Panc1 (cell line): Measurements from ENCODE around the gene CDK13. TPM values are rescaled to one million over a fixed set of nuclear protein-coding genes. Genes with fewer than 3 reads are reported as not detected.

Experiments
- ATAC-seq: fragments of 200-7000 bp; cut with Tn5 transposase; 2 replicates; pipeline ENCODE4 v1.9.1; 2020; ENCODE audit warnings: mild to moderate bottlenecking, moderate library complexity
- BruUV-seq: library from RNA; stranded (reverse); fragments of 400-500 nt; replicated peaks from 2 replicates; lab custom pipeline; 2021; lab: Mats Ljungman, UMichigan
- CTCF ChIA-PET: fragments of 300-600 bp; sonication (Branson Sonifier 250); formaldehyde crosslinking; loops from one replicate; lab custom pipeline; 2022; ENCODE audit warnings: antibody characterized with exemption; lab: Charles Lee
- POLR2A ChIA-PET: fragments of 300-600 bp; sonication (Branson Sonifier 250); formaldehyde crosslinking; loops from one replicate; lab custom pipeline; 2022; ENCODE audit warnings: antibody characterized with exemption; lab: Charles Lee
- DNase-seq: peaks from one replicate; pipeline ENCODE4 v3.0.0-alpha.2; 2010; ENCODE audit warnings: low read depth, low spot score
- H3K27ac ChIP-seq: 2 replicates; pipeline ENCODE4 v1.5.1; 2011; ENCODE audit warnings: mild to moderate bottlenecking, low read length, inconsistent platforms
- H3K27me3 ChIP-seq: fragments of 200-500 bp; sonication (Bioruptor generic); 2 replicates; pipeline ENCODE4 v1.6.0; 2014; ENCODE audit warnings: low read length, inconsistent platforms; ENCODE audit not compliant: control insufficient read depth, insufficient read depth
- H3K36me3 ChIP-seq: fragments of 200-500 bp; sonication (Bioruptor generic); 2 replicates; pipeline ENCODE4 v1.5.1; 2014; ENCODE audit warnings: inconsistent platforms, mild to moderate bottlenecking, low read length, moderate library complexity; ENCODE audit not compliant: control insufficient read depth, insufficient read depth
- H3K4me1 ChIP-seq: 2 replicates; pipeline ENCODE4 v1.5.1; 2011; ENCODE audit warnings: inconsistent platforms, mild to moderate bottlenecking, low read length, moderate library complexity; ENCODE audit not compliant: control insufficient read depth, insufficient read depth
- H3K4me3 ChIP-seq, 2 experiments: 2 replicates each; pipeline ENCODE4 v1.5.1; 2011 to 2012; ENCODE audit warnings: low read depth in 2 of 2, low read length in 2 of 2, mild to moderate bottlenecking in 2 of 2, inconsistent platforms in 1 of 2, moderate library complexity in 1 of 2
- H3K9me3 ChIP-seq: fragments of 200-500 bp; sonication (Bioruptor generic); 2 replicates; pipeline ENCODE4 v1.5.1; 2014; ENCODE audit warnings: low read depth, mild to moderate bottlenecking, inconsistent platforms, low read length, moderate library complexity; ENCODE audit not compliant: control insufficient read depth, insufficient read depth
- CTCF ChIP-seq: fragments of 450-650 bp; IDR thresholded peaks from 2 replicates; pipeline ENCODE4 v1.5.1; 2017; ENCODE audit warnings: mild to moderate bottlenecking
- POLR2AphosphoS5 ChIP-seq: IDR thresholded peaks from 2 replicates; pipeline ENCODE4 v1.6.1; 2012; ENCODE audit warnings: mild to moderate bottlenecking, low read depth, low read length, moderate library complexity
- REST ChIP-seq, 2 experiments: IDR thresholded peaks; 2 replicates each; pipeline ENCODE4 v1.6.1; 2011 to 2012; ENCODE audit warnings: low read depth in 2 of 2, control low read depth in 1 of 2, low read length in 1 of 2, mild to moderate bottlenecking in 1 of 2, moderate library complexity in 1 of 2; ENCODE audit not compliant: insufficient read depth in 1 of 2
- SIN3A ChIP-seq: IDR thresholded peaks from 2 replicates; pipeline ENCODE4 v1.6.1; 2012; ENCODE audit warnings: low read depth, mild to moderate bottlenecking, low read length, moderate library complexity, borderline replicate concordance; ENCODE audit not compliant: insufficient read depth
- TCF7L2 ChIP-seq: IDR thresholded peaks from 2 replicates; pipeline ENCODE4 v1.6.1; 2011; ENCODE audit warnings: mild to moderate bottlenecking, low read depth, low read length, inconsistent platforms
- in situ Hi-C: cut with HindIII; loops from 2 replicates; pipeline ENCODE4 v1.10.0; 2016; ENCODE audit warnings: low sequenced_read_pairs, low pct_unique_long_range_greater_than_20kb
- intact Hi-C: fragments of 100-400 bp; cut with micrococcal nuclease; formaldehyde crosslinking; loops from one replicate; pipeline ENCODE4 v1.10.0; 2022; ENCODE audit not compliant: unreplicated experiment
- total RNA-seq: library from RNA; stranded (reverse); gene quantifications from one replicate; pipeline ENCODE4 v1.2.1, GENCODE V29; 2021; ENCODE audit not compliant: unreplicated experiment

The CDK13 gene
- total RNA-seq, 1 experiment from 2014 or later: 52.0 TPM

GRCh38 chr7:40134428-40135316 is 184.6 kb downstream of the CDK13 start, which contains the start of the genes MPLKIP and SUGCT:
Gene MPLKIP, minus strand, starts transcription at chr7:40134622. Its CDS starts 55 bp downstream, at chr7:40134567.
Gene SUGCT, plus strand, starts transcription at chr7:40135005.
- no TSS peak for BruUV-seq
- Histone ChIP-seq H3K36me3 (no peaks in the 10 kb centered on the region; the same call in none of the 2 replicates), H3K9me3 (no peaks in the 10 kb centered on the region), H3K4me3 (peak within 1 kb of the TSS; percentile 71 to 79), H3K4me1 (peaks cover 10% of the 10 kb centered on the region; the same call in 1 of the 2 replicates), H3K27me3 (no peaks in the 10 kb centered on the region), H3K27ac (peak within 1 kb of the TSS; percentile 95)
- peak; percentile 96 for ATAC-seq
- in situ Hi-C loops (no loop called here), intact Hi-C loops (no loop called here)
- peak; percentile 80 for DNase-seq
- peak; percentile 92 for TF ChIP-seq POLR2AphosphoS5
- peak; percentile 100 for TF ChIP-seq CTCF
- peak in 1 of 2 experiments; percentile 36; a peak in 2 of 4 replicates for TF ChIP-seq REST (IDR thresholded peaks at IDR 0.05; ENCODE audit: insufficient read depth in 1 of 2, low read depth in 2 of 2, low read length in 1 of 2)
- peak; percentile 64 for TF ChIP-seq TCF7L2
- TF ChIP-seq SIN3A: peak; percentile 62; the same call in 1 of the 2 replicates
- ChIA-PET CTCF (interaction anchor here (0.6 to 0.7 kb wide), 4 partner anchors 22 to 28 kb away, joined by 3 to 14 read pairs (median 4); no protein-coding TSS in a partner anchor), POLR2A (interaction anchor here (0.6 kb wide), 1 partner anchor 29 kb away, joined by 3 read pairs; no protein-coding TSS in a partner anchor)

GRCh38 chr7:40135317-40135610 is 185.2 kb downstream of the CDK13 start:
- no TSS peak for BruUV-seq
- peak overlapping the region; percentile 71 to 79 for H3K4me3 ChIP-seq
- no peaks in the 10 kb centered on the region; the same call in none of the 2 replicates for H3K36me3 ChIP-seq
- intact Hi-C loops (no loop called here), in situ Hi-C loops (no loop called here)
- DNase-seq (no peak), ATAC-seq (no peak)
- peak overlapping the region; percentile 95 for H3K27ac ChIP-seq
- ChIA-PET CTCF (interaction anchor here (0.6 to 0.7 kb wide), 2 partner anchors 22 to 29 kb away, joined by 3 to 5 read pairs; no protein-coding TSS in a partner anchor), POLR2A (no interaction called here)
- no peaks in the 10 kb centered on the region for H3K9me3 ChIP-seq
- H3K4me1 ChIP-seq: peaks cover 10% of the 10 kb centered on the region; the same call in 1 of the 2 replicates
- no peak for TF ChIP-seq REST (IDR thresholded peaks at IDR 0.05; ENCODE audit: insufficient read depth in 1 of 2, low read depth in 2 of 2, low read length in 1 of 2)
- no peak for TF ChIP-seq CTCF
- TF ChIP-seq SIN3A: no peak
- no peak for TF ChIP-seq POLR2AphosphoS5
- TF ChIP-seq TCF7L2: no peak
- H3K27me3 ChIP-seq: no peaks in the 10 kb centered on the region
